Activated naive CD4-positive, alpha-beta T cell treated with anti-CD3 and anti-CD28 coated beads, Interleukin-2, amount 10 ng/mL, durations not matched to agents 7 days and 5 days (primary cell): ENCODE results near the gene C5AR1.
"Not testable (repeated sequence)": the region's sequence is repeated elsewhere in the genome, so short reads cannot be mapped to it uniquely, and the experiment has no call there.

ENCODE experiments used
- CTCF ChIA-PET: fragments of 350-600 bp; sonication (Branson Sonifier 250); formaldehyde crosslinking; loops from one replicate; lab custom pipeline; 2021; ENCODE audit warnings: antibody characterized with exemption; lab: Charles Lee
- DNase-seq: peaks from one replicate; pipeline ENCODE4 v3.0.0-alpha.2; 2020
- H3K27ac Mint-ChIP-seq: one replicate; pipeline ENCODE4 v1.8.0; 2021; ENCODE audit warnings: mild to moderate bottlenecking, moderate library complexity, mixed read lengths
- H3K27me3 Mint-ChIP-seq: one replicate; pipeline ENCODE4 v1.8.0; 2021; ENCODE audit warnings: mild to moderate bottlenecking, mixed read lengths
- H3K36me3 Mint-ChIP-seq: one replicate; pipeline ENCODE4 v1.8.0; 2021; ENCODE audit warnings: mixed read lengths
- H3K4me1 Mint-ChIP-seq: one replicate; pipeline ENCODE4 v1.8.0; 2021; ENCODE audit warnings: mixed read lengths
- H3K4me3 Mint-ChIP-seq: one replicate; pipeline ENCODE4 v1.8.0; 2021; ENCODE audit warnings: mild to moderate bottlenecking, moderate library complexity, mixed read lengths
- H3K9me3 Mint-ChIP-seq: one replicate; pipeline ENCODE4 v1.8.0; 2021; ENCODE audit warnings: mixed read lengths

Gene C5AR1

GRCh38 chr19:47331490-47331889 lies 21.8 kb downstream of the C5AR1 start:
- Mint-ChIP-seq H3K4me1 (peaks cover 17% of the 10 kb centered on the region), H3K27ac (no peak overlapping the region), H3K36me3 (no peaks in the 10 kb centered on the region), H3K9me3 (no peaks in the 10 kb centered on the region), H3K27me3 (peaks cover 33% of the 10 kb centered on the region), H3K4me3 (no peak overlapping the region)
- CTCF ChIA-PET = interaction anchor here (0.7 kb wide), 1 partner anchor 46 kb away, joined by 4 read pairs; no protein-coding TSS in a partner anchor
- no peak for DNase-seq

GRCh38 chr19:47331931-47332547 lies 22.4 kb downstream of the C5AR1 start, which contains the start of gene C5AR2:
Gene C5AR2, plus strand, starts transcription at chr19:47332175. Its CDS starts 8,625 bp downstream, at chr19:47340800.
- CTCF ChIA-PET = no interaction called here

GRCh38 chr19:47336765-47337718 lies 27.4 kb downstream of the C5AR1 start:
- Mint-ChIP-seq H3K4me1 (peaks cover 22% of the 10 kb centered on the region), H3K27ac (peak overlapping the region; percentile 89), H3K27me3 (peaks cover 25% of the 10 kb centered on the region)
- peak; percentile 54 for DNase-seq
- not testable (repeated sequence) for H3K9me3 Mint-ChIP-seq, H3K4me3 Mint-ChIP-seq, H3K36me3 Mint-ChIP-seq
- CTCF ChIA-PET = interaction anchor here (1.6 kb wide), 1 partner anchor 11 kb away, joined by 5 read pairs; the partner anchor contains the start of gene DHX34

More at GRCh38 chr19:47331931-47332547, 22.4 kb downstream of the C5AR1 start, which contains the start of gene C5AR2:
- no peaks in the 10 kb centered on the region for H3K36me3 Mint-ChIP-seq
- peaks cover 21% of the 10 kb centered on the region for H3K4me1 Mint-ChIP-seq
- H3K27ac Mint-ChIP-seq = no peak within 1 kb of the TSS
- no peaks in the 10 kb centered on the region for H3K9me3 Mint-ChIP-seq
- no peak for DNase-seq
- no peak within 1 kb of the TSS for H3K4me3 Mint-ChIP-seq
- peaks cover 31% of the 10 kb centered on the region for H3K27me3 Mint-ChIP-seq

- Mint-ChIP-seq H3K27me3 (peaks cover 24% of the 10 kb centered on the region), H3K4me1 (peaks cover 22% of the 10 kb centered on the region), H3K36me3 (no peaks in the 10 kb centered on the region), H3K9me3 (no peaks in the 10 kb centered on the region), H3K27ac (no peak overlapping the region), H3K4me3 (no peak overlapping the region)
- no peak for DNase-seq
- CTCF ChIA-PET = interaction anchor here (1.5 kb wide), 1 partner anchor 9 kb away, joined by 8 read pairs; the partner anchor contains the start of gene DHX34
Observed at GRCh38 chr19:47339196-47339880, 29.7 kb downstream of the C5AR1 start.

GRCh38 chr19:47340477-47341208 lies 31.0 kb downstream of the C5AR1 start:
- DNase-seq = no peak
- H3K4me3 Mint-ChIP-seq = no peak overlapping the region
- H3K27me3 Mint-ChIP-seq = peaks cover 24% of the 10 kb centered on the region
- no peaks in the 10 kb centered on the region for H3K9me3 Mint-ChIP-seq
- peaks cover 17% of the 10 kb centered on the region for H3K4me1 Mint-ChIP-seq
- CTCF ChIA-PET = interaction anchor here (1.5 kb wide), 1 partner anchor 8 kb away, joined by 8 read pairs; the partner anchor contains the start of gene DHX34
- no peak overlapping the region for H3K27ac Mint-ChIP-seq
- no peaks in the 10 kb centered on the region for H3K36me3 Mint-ChIP-seq

- no peaks in the 10 kb centered on the region for H3K36me3 Mint-ChIP-seq
- H3K27ac Mint-ChIP-seq = no peak overlapping the region
- peaks cover 28% of the 10 kb centered on the region for H3K27me3 Mint-ChIP-seq
- CTCF ChIA-PET = no interaction called here
- DNase-seq = no peak
- H3K4me3 Mint-ChIP-seq = no peak overlapping the region
- H3K9me3 Mint-ChIP-seq = no peaks in the 10 kb centered on the region
- H3K4me1 Mint-ChIP-seq = peaks cover 6% of the 10 kb centered on the region
Observed at GRCh38 chr19:47341734-47342133, 32.1 kb downstream of the C5AR1 start.

- H3K4me3 Mint-ChIP-seq = no peak overlapping the region
- CTCF ChIA-PET = interaction anchor here (1.2 kb wide), 1 partner anchor 85 kb away, joined by 3 read pairs; no protein-coding TSS in a partner anchor
- H3K27me3 Mint-ChIP-seq = peaks cover 24% of the 10 kb centered on the region
- H3K4me1 Mint-ChIP-seq = no peaks in the 10 kb centered on the region
- no peak overlapping the region for H3K27ac Mint-ChIP-seq
- no peaks in the 10 kb centered on the region for H3K9me3 Mint-ChIP-seq
- no peak for DNase-seq
- H3K36me3 Mint-ChIP-seq = no peaks in the 10 kb centered on the region
Observed at GRCh38 chr19:47343194-47343802, 33.6 kb downstream of the C5AR1 start.

- no peak overlapping the region for H3K4me3 Mint-ChIP-seq
- CTCF ChIA-PET = interaction anchor here (1.2 kb wide), 1 partner anchor 84 kb away, joined by 3 read pairs; no protein-coding TSS in a partner anchor
- H3K27ac Mint-ChIP-seq = no peak overlapping the region
- no peak for DNase-seq
- peaks cover 4% of the 10 kb centered on the region for H3K36me3 Mint-ChIP-seq
- no peaks in the 10 kb centered on the region for H3K9me3 Mint-ChIP-seq
- peaks cover 10% of the 10 kb centered on the region for H3K4me1 Mint-ChIP-seq
- peaks cover 22% of the 10 kb centered on the region for H3K27me3 Mint-ChIP-seq
Observed at GRCh38 chr19:47344425-47344824, 34.8 kb downstream of the C5AR1 start.

- H3K36me3 Mint-ChIP-seq, H3K9me3 Mint-ChIP-seq, DNase-seq, H3K4me3 Mint-ChIP-seq, CTCF ChIA-PET: not testable (repeated sequence)
- peak overlapping the region; percentile 28 for H3K27ac Mint-ChIP-seq
- peaks cover 16% of the 10 kb centered on the region for H3K27me3 Mint-ChIP-seq
- peaks cover 22% of the 10 kb centered on the region for H3K4me1 Mint-ChIP-seq
Observed at GRCh38 chr19:47346024-47346423, 36.4 kb downstream of the C5AR1 start.

- CTCF ChIA-PET = interaction anchor here (0.5 to 3.1 kb wide), 25 partner anchors 8 to 1069 kb away, joined by 3 to 19 read pairs (median 4); no protein-coding TSS in a partner anchor
- DNase-seq = peak; percentile 99
- Mint-ChIP-seq H3K27ac (peak within 1 kb of the TSS; percentile 76), H3K36me3 (peaks cover 14% of the 10 kb centered on the region), H3K4me1 (peaks cover 35% of the 10 kb centered on the region), H3K4me3 (peak within 1 kb of the TSS; percentile 95), H3K27me3 (peaks cover 5% of the 10 kb centered on the region), H3K9me3 (no peaks in the 10 kb centered on the region)
Observed at GRCh38 chr19:47348819-47349795, 39.4 kb downstream of the C5AR1 start, which contains the start of gene DHX34. Gene DHX34, plus strand, starts transcription at chr19:47349315. Its CDS starts 3,716 bp downstream, at chr19:47353031.

- DNase-seq = no peak
- Mint-ChIP-seq H3K36me3 (peaks cover 19% of the 10 kb centered on the region), H3K9me3 (no peaks in the 10 kb centered on the region), H3K27me3 (peaks cover 5% of the 10 kb centered on the region), H3K4me3 (peak overlapping the region; percentile 47), H3K27ac (no peak overlapping the region), H3K4me1 (peaks cover 35% of the 10 kb centered on the region)
- CTCF ChIA-PET = interaction anchor here (0.6 to 3.1 kb wide), 5 partner anchors 7 to 1651 kb away, joined by 3 to 19 read pairs (median 5); no protein-coding TSS in a partner anchor
Observed at GRCh38 chr19:47350630-47351029, 41.0 kb downstream of the C5AR1 start.

GRCh38 chr19:47351548-47351947 lies 41.9 kb downstream of the C5AR1 start:
- CTCF ChIA-PET = interaction anchor here (1.5 kb wide), 1 partner anchor 56 kb away, joined by 5 read pairs; no protein-coding TSS in a partner anchor
- Mint-ChIP-seq H3K4me3 (peak overlapping the region; percentile 24), H3K36me3 (peaks cover 24% of the 10 kb centered on the region), H3K27me3 (peaks cover 2% of the 10 kb centered on the region), H3K27ac (no peak overlapping the region), H3K9me3 (no peaks in the 10 kb centered on the region), H3K4me1 (peaks cover 35% of the 10 kb centered on the region)
- no peak for DNase-seq
